Transverse colon (tissue), 3 donors: ENCODE measurements around the gene MCC.

Experiments used
- EP300 ChIP-seq: sonication (generic); formaldehyde crosslinking; IDR thresholded peaks from one replicate; pipeline ENCODE4 v1.6.1; 2017; ENCODE audit warnings: antibody characterized with exemption, low read depth
- POLR2A ChIP-seq: fragments of 450-650 bp; IDR thresholded peaks from one replicate; pipeline ENCODE4 v1.6.1; 2016; ENCODE audit warnings: antibody characterized with exemption, mild to moderate bottlenecking, moderate library complexity
- TF ChIP-seq, protein P1 (sequence below), 5 experiments: fragments of 200-600 bp in 3 of 5; fragments of 450-650 bp in 2 of 5; sonication (generic) in 3 of 5; IDR thresholded peaks; 1 replicate in 2 of 5; 2 replicates in 3 of 5; pipeline ENCODE4 v1.5.1; 2016 to 2017; ENCODE audit warnings: antibody characterized with exemption in 5 of 5, inconsistent platforms in 3 of 5, mild to moderate bottlenecking in 2 of 5, moderate library complexity in 1 of 5

DNA sequence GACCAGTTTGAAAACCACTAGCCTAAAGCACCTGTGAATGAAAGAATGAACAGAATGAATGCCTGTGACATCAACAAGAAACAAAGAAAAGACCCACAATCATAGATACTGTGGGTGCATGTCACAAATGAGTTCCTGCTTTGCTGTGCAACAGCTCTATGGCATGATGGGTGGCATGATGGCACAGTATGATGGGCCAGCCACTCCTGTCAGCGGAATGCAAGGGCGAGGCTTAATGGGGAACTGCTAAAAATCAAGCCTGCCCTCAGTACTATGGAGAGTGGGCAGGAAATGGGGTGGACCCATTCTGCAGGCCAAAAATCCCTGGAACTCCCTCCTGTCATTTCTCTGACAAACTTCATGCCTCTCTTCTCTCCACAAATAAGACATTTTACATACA is 422.6 kb downstream of the MCC start:
- TF ChIP-seq, protein P1, sequence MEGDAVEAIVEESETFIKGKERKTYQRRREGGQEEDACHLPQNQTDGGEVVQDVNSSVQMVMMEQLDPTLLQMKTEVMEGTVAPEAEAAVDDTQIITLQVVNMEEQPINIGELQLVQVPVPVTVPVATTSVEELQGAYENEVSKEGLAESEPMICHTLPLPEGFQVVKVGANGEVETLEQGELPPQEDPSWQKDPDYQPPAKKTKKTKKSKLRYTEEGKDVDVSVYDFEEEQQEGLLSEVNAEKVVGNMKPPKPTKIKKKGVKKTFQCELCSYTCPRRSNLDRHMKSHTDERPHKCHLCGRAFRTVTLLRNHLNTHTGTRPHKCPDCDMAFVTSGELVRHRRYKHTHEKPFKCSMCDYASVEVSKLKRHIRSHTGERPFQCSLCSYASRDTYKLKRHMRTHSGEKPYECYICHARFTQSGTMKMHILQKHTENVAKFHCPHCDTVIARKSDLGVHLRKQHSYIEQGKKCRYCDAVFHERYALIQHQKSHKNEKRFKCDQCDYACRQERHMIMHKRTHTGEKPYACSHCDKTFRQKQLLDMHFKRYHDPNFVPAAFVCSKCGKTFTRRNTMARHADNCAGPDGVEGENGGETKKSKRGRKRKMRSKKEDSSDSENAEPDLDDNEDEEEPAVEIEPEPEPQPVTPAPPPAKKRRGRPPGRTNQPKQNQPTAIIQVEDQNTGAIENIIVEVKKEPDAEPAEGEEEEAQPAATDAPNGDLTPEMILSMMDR (IDR thresholded peaks at IDR 0.05), result no peak
- TF ChIP-seq EP300, result no peak
- TF ChIP-seq POLR2A, result no peak
